ENCODE measurements around the gene TUT7.

Gene TUT7

DNA sequence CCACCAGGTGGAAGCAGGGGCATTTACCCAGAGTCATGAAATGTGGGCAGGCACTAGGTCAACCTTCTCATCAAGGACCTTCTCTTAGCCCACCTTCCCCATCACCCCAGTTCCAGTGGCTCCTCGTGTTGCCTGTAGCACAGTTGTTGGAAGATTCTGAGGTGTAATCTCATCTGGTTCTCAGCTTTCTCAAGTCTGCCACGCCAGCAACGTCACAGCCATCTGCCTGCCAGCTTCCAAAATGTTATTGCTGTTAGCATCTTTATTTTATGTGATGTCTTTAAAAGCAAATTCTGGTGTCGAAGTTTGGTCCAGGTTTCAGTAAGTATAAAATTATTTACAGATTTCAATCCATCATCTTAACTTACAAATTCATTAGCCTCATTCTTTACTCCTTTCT lies 105.5 kb downstream of the TUT7 start:
- no peak overlapping the region for H3K4me3 ChIP-seq (ENCODE audit: low read length)
- no peak for DNase-seq (ENCODE audit: low read depth)
- TF ChIP-seq, protein P1, sequence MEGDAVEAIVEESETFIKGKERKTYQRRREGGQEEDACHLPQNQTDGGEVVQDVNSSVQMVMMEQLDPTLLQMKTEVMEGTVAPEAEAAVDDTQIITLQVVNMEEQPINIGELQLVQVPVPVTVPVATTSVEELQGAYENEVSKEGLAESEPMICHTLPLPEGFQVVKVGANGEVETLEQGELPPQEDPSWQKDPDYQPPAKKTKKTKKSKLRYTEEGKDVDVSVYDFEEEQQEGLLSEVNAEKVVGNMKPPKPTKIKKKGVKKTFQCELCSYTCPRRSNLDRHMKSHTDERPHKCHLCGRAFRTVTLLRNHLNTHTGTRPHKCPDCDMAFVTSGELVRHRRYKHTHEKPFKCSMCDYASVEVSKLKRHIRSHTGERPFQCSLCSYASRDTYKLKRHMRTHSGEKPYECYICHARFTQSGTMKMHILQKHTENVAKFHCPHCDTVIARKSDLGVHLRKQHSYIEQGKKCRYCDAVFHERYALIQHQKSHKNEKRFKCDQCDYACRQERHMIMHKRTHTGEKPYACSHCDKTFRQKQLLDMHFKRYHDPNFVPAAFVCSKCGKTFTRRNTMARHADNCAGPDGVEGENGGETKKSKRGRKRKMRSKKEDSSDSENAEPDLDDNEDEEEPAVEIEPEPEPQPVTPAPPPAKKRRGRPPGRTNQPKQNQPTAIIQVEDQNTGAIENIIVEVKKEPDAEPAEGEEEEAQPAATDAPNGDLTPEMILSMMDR (IDR thresholded peaks at IDR 0.05; ENCODE audit: insufficient read depth, low read depth, low read length, missing control alignments): no peak

GRCh38 chr9:86246752-86247161 lies 107.5 kb downstream of the TUT7 start:
- no peak overlapping the region for H3K4me3 ChIP-seq (ENCODE audit: low read length)
- TF ChIP-seq, protein P1 (IDR thresholded peaks at IDR 0.05; ENCODE audit: insufficient read depth, low read depth, low read length, missing control alignments): no peak
- no peak for DNase-seq (ENCODE audit: low read depth)

- TF ChIP-seq, protein P1 (IDR thresholded peaks at IDR 0.05; ENCODE audit: insufficient read depth, low read depth, low read length, missing control alignments): no peak
- no peak for DNase-seq (ENCODE audit: low read depth)
- H3K4me3 ChIP-seq (ENCODE audit: low read length): no peak overlapping the region
Observed at GRCh38 chr9:86242071-86242470, 112.1 kb downstream of the TUT7 start.

GRCh38 chr9:86241216-86241615 lies 113.0 kb downstream of the TUT7 start:
- no peak for DNase-seq (ENCODE audit: low read depth)
- TF ChIP-seq, protein P1 (IDR thresholded peaks at IDR 0.05; ENCODE audit: insufficient read depth, low read depth, low read length, missing control alignments): no peak
- H3K4me3 ChIP-seq (ENCODE audit: low read length): no peak overlapping the region

DNA sequence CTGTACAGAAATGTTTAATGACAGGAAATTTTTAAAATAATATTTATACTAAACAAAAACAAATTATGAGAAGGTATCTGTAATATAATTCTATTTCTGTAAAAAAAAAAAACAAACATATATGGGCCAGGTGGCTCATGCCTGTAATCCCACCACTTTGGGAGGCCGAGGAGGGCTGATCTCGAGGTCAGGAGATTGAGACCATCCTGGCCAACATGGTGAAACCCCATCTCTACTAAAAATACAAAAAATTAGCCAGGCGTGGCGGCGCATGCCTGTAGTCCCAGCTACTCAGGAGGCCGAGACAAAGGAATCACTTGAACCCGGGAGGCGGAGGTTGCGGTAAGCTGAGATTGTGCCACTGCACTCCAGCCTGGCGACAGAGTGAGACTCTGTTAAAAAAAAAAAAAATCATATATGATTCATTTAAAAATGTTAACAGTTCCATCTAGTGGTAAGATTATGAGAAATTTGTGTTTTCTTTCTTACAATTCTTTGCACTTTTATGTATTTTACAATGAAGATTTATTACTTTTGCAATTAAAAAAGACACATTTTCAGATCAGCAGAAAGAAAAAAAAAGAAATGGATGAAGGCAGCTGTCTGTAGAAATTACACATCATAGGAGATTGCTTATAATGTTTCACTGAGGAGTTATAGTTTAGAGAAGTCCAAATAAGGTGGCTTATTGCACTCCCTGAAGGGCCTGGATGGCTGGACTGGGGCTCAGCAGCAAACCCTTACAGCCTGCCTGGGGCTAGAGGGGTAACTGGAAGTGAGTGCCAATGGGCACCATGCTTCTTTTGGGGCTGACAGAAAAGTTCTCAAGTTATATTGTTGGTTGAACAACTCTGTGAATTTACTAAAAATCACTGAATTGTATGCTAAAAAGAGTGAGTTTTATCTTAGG lies 115.1 kb downstream of the TUT7 start:
- no peak for DNase-seq (ENCODE audit: low read depth)
- no peak overlapping the region for H3K4me3 ChIP-seq (ENCODE audit: low read length)
- TF ChIP-seq, protein P1 (IDR thresholded peaks at IDR 0.05; ENCODE audit: insufficient read depth, low read depth, low read length, missing control alignments): no peak
